ENCODE data around the gene HIP1R.

DNA sequence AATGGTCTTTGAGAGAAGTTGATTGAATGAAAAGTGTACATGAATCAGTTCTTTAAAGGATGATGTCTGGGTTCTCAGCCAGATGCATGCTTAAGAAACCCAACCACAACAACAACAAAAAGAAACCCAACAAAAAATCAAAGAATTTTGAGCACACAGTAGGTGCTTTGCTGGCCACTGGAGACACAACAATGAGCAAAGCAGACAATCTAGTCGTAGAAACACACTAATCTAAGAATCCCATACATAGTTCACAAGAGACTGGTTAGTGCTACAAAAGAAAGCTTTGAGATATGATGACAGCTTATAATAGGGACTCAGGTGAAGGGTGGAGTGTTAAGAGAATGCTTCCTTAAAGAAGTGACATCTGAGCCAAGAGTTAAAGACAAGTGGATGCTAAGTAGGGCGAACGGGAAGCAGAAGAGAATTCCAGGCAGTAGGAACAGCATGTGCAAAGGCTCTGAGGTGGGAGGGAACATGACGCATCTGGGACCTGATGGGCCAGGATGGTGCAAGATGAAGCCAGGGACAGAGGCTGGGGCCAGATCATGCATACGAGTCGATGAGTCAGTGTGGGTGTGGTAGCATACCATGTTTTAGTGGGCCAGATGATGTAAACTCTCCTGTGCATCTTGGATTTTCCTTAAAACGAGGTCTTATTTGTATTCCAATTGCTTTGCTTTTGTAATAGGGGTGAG lies 4.6 kb upstream of the HIP1R start:
- no peak for TF ChIP-seq EZH2 (IDR thresholded peaks at IDR 0.05; ENCODE audit: low read depth)
- TF ChIP-seq, protein P1, sequence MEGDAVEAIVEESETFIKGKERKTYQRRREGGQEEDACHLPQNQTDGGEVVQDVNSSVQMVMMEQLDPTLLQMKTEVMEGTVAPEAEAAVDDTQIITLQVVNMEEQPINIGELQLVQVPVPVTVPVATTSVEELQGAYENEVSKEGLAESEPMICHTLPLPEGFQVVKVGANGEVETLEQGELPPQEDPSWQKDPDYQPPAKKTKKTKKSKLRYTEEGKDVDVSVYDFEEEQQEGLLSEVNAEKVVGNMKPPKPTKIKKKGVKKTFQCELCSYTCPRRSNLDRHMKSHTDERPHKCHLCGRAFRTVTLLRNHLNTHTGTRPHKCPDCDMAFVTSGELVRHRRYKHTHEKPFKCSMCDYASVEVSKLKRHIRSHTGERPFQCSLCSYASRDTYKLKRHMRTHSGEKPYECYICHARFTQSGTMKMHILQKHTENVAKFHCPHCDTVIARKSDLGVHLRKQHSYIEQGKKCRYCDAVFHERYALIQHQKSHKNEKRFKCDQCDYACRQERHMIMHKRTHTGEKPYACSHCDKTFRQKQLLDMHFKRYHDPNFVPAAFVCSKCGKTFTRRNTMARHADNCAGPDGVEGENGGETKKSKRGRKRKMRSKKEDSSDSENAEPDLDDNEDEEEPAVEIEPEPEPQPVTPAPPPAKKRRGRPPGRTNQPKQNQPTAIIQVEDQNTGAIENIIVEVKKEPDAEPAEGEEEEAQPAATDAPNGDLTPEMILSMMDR (conservative IDR thresholded peaks at IDR 0.05): no peak

Data from PC-9 (cell line).